Caco-2 (cell line): Measurements from ENCODE around the gene CTSF. TPM values are rescaled to one million over a fixed set of nuclear protein-coding genes. Genes with fewer than 3 reads are reported as not detected.
"Not testable (repeated sequence)": the region's sequence is repeated elsewhere in the genome, so short reads cannot be mapped to it uniquely, and the experiment has no call there.

Source experiments
- BruUV-seq: library from RNA; stranded (reverse); fragments of 400-500 nt; replicated peaks from 2 replicates; lab custom pipeline; 2021; lab: Mats Ljungman, UMichigan
- CTCF ChIA-PET: fragments of 300-600 bp; sonication (Branson Sonifier 250); formaldehyde crosslinking; loops from one replicate; lab custom pipeline; 2022; ENCODE audit warnings: antibody characterized with exemption; lab: Charles Lee
- POLR2A ChIA-PET: fragments of 300-600 bp; sonication (Branson Sonifier 250); formaldehyde crosslinking; loops from one replicate; lab custom pipeline; 2022; ENCODE audit warnings: antibody characterized with exemption; lab: Charles Lee
- DNase-seq, 2 experiments: peaks; one replicate each; pipeline versions ENCODE4 v3.0.0 to v3.0.0-alpha.2; 2020 to 2022
- H3K27me3 ChIP-seq: replicated peaks from 2 replicates; pipeline ENCODE4 v1.6.0; 2011; ENCODE audit warnings: low read length; ENCODE audit not compliant: control insufficient read depth, insufficient read depth
- H3K36me3 ChIP-seq: 2 replicates; pipeline ENCODE4 v1.5.1; 2011; ENCODE audit warnings: low read length; ENCODE audit not compliant: control insufficient read depth, insufficient read depth
- H3K4me1 ChIP-seq: fragments of 250-450 bp; sonication (Bioruptor Pico); 2 replicates; pipeline ENCODE4 v1.5.1; 2020; ENCODE audit warnings: mild to moderate bottlenecking
- H3K4me3 ChIP-seq: 2 replicates; pipeline ENCODE4 v1.5.1; 2011; ENCODE audit warnings: low read depth, mild to moderate bottlenecking, control low read depth, low read length
- H3K9me3 ChIP-seq: fragments of 250-450 bp; sonication (Bioruptor Pico); 2 replicates; pipeline ENCODE4 v1.5.1; 2020; ENCODE audit warnings: mild to moderate bottlenecking, moderate library complexity
- H3K27ac Mint-ChIP-seq: one replicate; pipeline ENCODE4 v1.8.0; 2022; ENCODE audit warnings: mixed read lengths; ENCODE audit not compliant: unreplicated experiment
- H3K27me3 Mint-ChIP-seq: one replicate; pipeline ENCODE4 v1.8.0; 2022; ENCODE audit warnings: mixed read lengths; ENCODE audit not compliant: insufficient read depth, unreplicated experiment
- H3K36me3 Mint-ChIP-seq: one replicate; pipeline ENCODE4 v1.8.0; 2022; ENCODE audit warnings: mild to moderate bottlenecking, mixed read lengths; ENCODE audit not compliant: insufficient read depth, unreplicated experiment
- H3K4me1 Mint-ChIP-seq: one replicate; pipeline ENCODE4 v1.8.0; 2022; ENCODE audit warnings: low read depth, mixed read lengths; ENCODE audit not compliant: unreplicated experiment
- H3K4me3 Mint-ChIP-seq: one replicate; pipeline ENCODE4 v1.8.0; 2022; ENCODE audit warnings: mild to moderate bottlenecking, moderate library complexity, mixed read lengths; ENCODE audit not compliant: unreplicated experiment
- H3K9me3 Mint-ChIP-seq: one replicate; pipeline ENCODE4 v1.8.0; 2022; ENCODE audit warnings: mixed read lengths; ENCODE audit not compliant: unreplicated experiment
- CTCF ChIP-seq, 2 experiments: fragments of 200-600 bp in 1 of 2; IDR thresholded peaks; 1 replicate in 1 of 2; 2 replicates in 1 of 2; pipeline versions ENCODE4 v1.5.1 to v1.8.0; 2011 to 2022; ENCODE audit warnings: antibody characterized with exemption in 1 of 2, control low read depth in 1 of 2, inconsistent platforms in 1 of 2, low read depth in 1 of 2, low read length in 1 of 2, mild to moderate bottlenecking in 1 of 2, moderate library complexity in 1 of 2; ENCODE audit not compliant: insufficient read depth in 1 of 2, severe bottlenecking in 1 of 2, unreplicated experiment in 1 of 2
- intact Hi-C: fragments of 100-400 bp; cut with micrococcal nuclease; formaldehyde crosslinking; loops from one replicate; pipeline ENCODE4 v1.10.0; 2022; ENCODE audit not compliant: unreplicated experiment
- total RNA-seq: library from RNA; stranded (reverse); gene quantifications from 2 replicates; pipeline ENCODE4 v1.2.3, GENCODE V29; 2022

CTSF gene
- total RNA-seq, 1 experiment from 2014 or later, result not detected

GRCh38 chr11:66609721-66610617, 41.6 kb upstream of the CTSF start:
- BruUV-seq, result TSS peak; percentile 11
- ChIA-PET CTCF (no interaction called here), POLR2A (interaction anchor here (0.6 kb wide), 1 partner anchor 61 kb away, joined by 14 read pairs; no protein-coding TSS in a partner anchor)
- H3K36me3 Mint-ChIP-seq, result peaks cover 11% of the 10 kb centered on the region
- no peak overlapping the region for H3K27ac Mint-ChIP-seq
- H3K36me3 ChIP-seq, result no peaks in the 10 kb centered on the region
- no peaks in the 10 kb centered on the region for H3K4me1 Mint-ChIP-seq
- no peaks in the 10 kb centered on the region for H3K4me1 ChIP-seq
- no peak for DNase-seq
- no peaks in the 10 kb centered on the region for H3K27me3 Mint-ChIP-seq
- intact Hi-C loops, result no loop called here
- no peak for TF ChIP-seq CTCF (IDR thresholded peaks at IDR 0.05; ENCODE audit: insufficient read depth in 1 of 2, low read depth in 1 of 2, low read length in 1 of 2, severe bottlenecking in 1 of 2, unreplicated experiment in 1 of 2)
- no peaks in the 10 kb centered on the region for H3K9me3 ChIP-seq
- H3K4me3 Mint-ChIP-seq, result no peak overlapping the region
- no peaks in the 10 kb centered on the region for H3K9me3 Mint-ChIP-seq
- H3K4me3 ChIP-seq, result no peak overlapping the region
- H3K27me3 ChIP-seq, result no peaks in the 10 kb centered on the region

- DNase-seq, result no peak
- H3K27me3 ChIP-seq, result no peaks in the 10 kb centered on the region
- TF ChIP-seq CTCF (IDR thresholded peaks at IDR 0.05; ENCODE audit: insufficient read depth in 1 of 2, low read depth in 1 of 2, low read length in 1 of 2, severe bottlenecking in 1 of 2, unreplicated experiment in 1 of 2), result no peak
- Mint-ChIP-seq H3K36me3 (peaks cover 14% of the 10 kb centered on the region), H3K4me1 (no peaks in the 10 kb centered on the region), H3K9me3 (no peaks in the 10 kb centered on the region), H3K27me3 (no peaks in the 10 kb centered on the region), H3K27ac (no peak overlapping the region), H3K4me3 (no peak overlapping the region)
- H3K4me1 ChIP-seq, result no peaks in the 10 kb centered on the region
- no peak overlapping the region for H3K4me3 ChIP-seq
- 0 out of 2 replicates have a peak, but pooled peaks cover 1% of the 10 kb centered on the region for H3K36me3 ChIP-seq
- CTCF ChIA-PET, result interaction anchor here (1.0 to 1.7 kb wide), 2 partner anchors 9 to 15 kb away, joined by 4 to 6 read pairs; partner anchors contain the start of genes CCDC87, CCS and RBM14
- BruUV-seq, result no TSS peak
- POLR2A ChIA-PET, result interaction anchor here (0.7 kb wide), 1 partner anchor 72 kb away, joined by 3 read pairs; no protein-coding TSS in a partner anchor
- no peaks in the 10 kb centered on the region for H3K9me3 ChIP-seq
- intact Hi-C loops, result no loop called here
Measured at GRCh38 chr11:66607126-66607834, 38.9 kb upstream of the CTSF start.

- H3K9me3 ChIP-seq, H3K36me3 ChIP-seq, DNase-seq, H3K4me1 ChIP-seq, intact Hi-C loops, H3K27ac Mint-ChIP-seq, H3K4me1 Mint-ChIP-seq, H3K9me3 Mint-ChIP-seq, H3K4me3 Mint-ChIP-seq, BruUV-seq, H3K4me3 ChIP-seq, H3K27me3 Mint-ChIP-seq, H3K27me3 ChIP-seq: not testable (repeated sequence)
- H3K36me3 Mint-ChIP-seq, result peaks cover 20% of the 10 kb centered on the region
- ChIA-PET POLR2A (interaction anchor here (0.7 to 1.3 kb wide), 2 partner anchors 9 to 72 kb away, joined by 3 to 5 read pairs; no protein-coding TSS in a partner anchor), CTCF (interaction anchor here (1.7 kb wide), 1 partner anchor 14 kb away, joined by 6 read pairs; the partner anchor contains the start of genes CCDC87 and CCS)
Measured at GRCh38 chr11:66606608-66607007, 38.2 kb upstream of the CTSF start.
